C4-2B (cell line): ENCODE data around the gene TSPAN16.

Source experiments
- H3K27ac ChIP-seq: fragments of 450-650 bp; 2 replicates; pipeline ENCODE4 v1.5.1; 2017
- CTCF ChIP-seq: fragments of 450-650 bp; conservative IDR thresholded peaks from 2 replicates; pipeline ENCODE4 v1.5.1; 2017; ENCODE audit warnings: mild to moderate bottlenecking
- ZFX ChIP-seq: fragments of 450-650 bp; IDR thresholded peaks from 2 replicates; pipeline ENCODE4 v1.6.1; 2017

TSPAN16 gene

GRCh38 chr19:11338569-11339253 lies 42.8 kb downstream of the TSPAN16 start:
- peak overlapping the region; percentile 99 for H3K27ac ChIP-seq
- peak; percentile 59; the same call in 1 of the 2 replicates for TF ChIP-seq ZFX
- no peak for TF ChIP-seq CTCF

- H3K27ac ChIP-seq = peak within 1 kb of the TSS; percentile 99
- no peak for TF ChIP-seq CTCF
- TF ChIP-seq ZFX = no peak; the same call in 1 of the 2 replicates
Measured at GRCh38 chr19:11339254-11340098, 43.5 kb downstream of the TSPAN16 start, which contains the start of gene RAB3D. RAB3D (minus strand) TSS chr19:11339657; CDS start chr19:11337399, 2,258 bp downstream.

GRCh38 chr19:11340099-11340467 lies 44.1 kb downstream of the TSPAN16 start:
- peak overlapping the region; percentile 99 for H3K27ac ChIP-seq

GRCh38 chr19:11342429-11342828 lies 46.5 kb downstream of the TSPAN16 start:
- peak overlapping the region; percentile 91 for H3K27ac ChIP-seq
- TF ChIP-seq CTCF = no peak
- no peak for TF ChIP-seq ZFX

GRCh38 chr19:11345122-11345803 lies 49.3 kb downstream of the TSPAN16 start:
- peak overlapping the region; percentile 91 for H3K27ac ChIP-seq
- TF ChIP-seq CTCF (no peak), ZFX (no peak)

GRCh38 chr19:11346104-11346940 lies 50.4 kb downstream of the TSPAN16 start, which contains the start of the genes CCDC159 and TMEM205:
CCDC159 (plus strand) TSS chr19:11346519; CDS start chr19:11346607, 88 bp downstream.
TMEM205 (minus strand) TSS chr19:11346268; CDS start chr19:11345619, 649 bp downstream.
- no peak for TF ChIP-seq ZFX
- peak within 1 kb of the TSS; percentile 91 for H3K27ac ChIP-seq

GRCh38 chr19:11347546-11348039 lies 51.6 kb downstream of the TSPAN16 start:
- TF ChIP-seq CTCF = no peak
- TF ChIP-seq ZFX = no peak
- H3K27ac ChIP-seq = peak overlapping the region; percentile 91
